Uterine smooth muscle cell (primary cell): Measurements from ENCODE around the gene TRMT10A. TPM values are rescaled to one million over a fixed set of nuclear protein-coding genes. Genes with fewer than 3 reads are reported as not detected.

ENCODE experiments used
- total RNA-seq: library from RNA; depleted of rRNA; stranded (reverse); fragments of >200 nt; gene quantifications from 2 replicates; pipeline ENCODE4 v1.2.3, GENCODE V29; 2014

TRMT10A gene
- total RNA-seq, result 10.7 and 12.6 TPM in 2 replicates

GRCh38 chr4:99563310-99564186 is at the start of gene TRMT10A:
TSS of gene TRMT10A (minus strand) at chr4:99564039. CDS start at chr4:99559338, 4,701 bp downstream.

GRCh38 chr4:99574530-99575324 is 10.9 kb upstream of the TRMT10A start, which contains the start of gene MTTP:
TSS of gene MTTP (plus strand) at chr4:99574824. CDS start at chr4:99574910, 86 bp downstream.

GRCh38 chr4:99510721-99511120 is 53.1 kb downstream of the TRMT10A start, which contains the start of gene C4orf17:
TSS of gene C4orf17 (plus strand) at chr4:99511021. CDS start at chr4:99513082, 2,061 bp downstream.

Other genes with a start within 250 kb of the TRMT10A start
- gene ADH1B, start 242.6 kb downstream of the TRMT10A start, total RNA-seq, result 0.25 and 0.33 TPM in 2 replicates
- 0.25 and 0.44 TPM in 2 replicates for gene ADH1C, start 211.3 kb downstream of the TRMT10A start, total RNA-seq
- not detected in 2 replicates for gene ADH7, start 128.7 kb downstream of the TRMT10A start, total RNA-seq
- not detected in 2 replicates for gene C4orf17, start 53.0 kb downstream of the TRMT10A start, total RNA-seq
- gene MTTP, start 10.8 kb upstream of the TRMT10A start, total RNA-seq, result 0.11 TPM in 1 of 2 replicates, not detected in the other
- gene C4orf54, start 93.8 kb upstream of the TRMT10A start, total RNA-seq, result under 0.01 TPM in 1 of 2 replicates, not detected in the other